B cell (primary cell): ENCODE results near the gene WDFY4. TPM values are rescaled to one million over a fixed set of nuclear protein-coding genes. Genes with fewer than 3 reads are reported as not detected.
A peak's percentile ranks its signal among the peaks of the same experiment; 100 is the strongest.

Experiments
- ATAC-seq: fragments of 200-7000 bp; cut with Tn5 transposase; one replicate; pipeline ENCODE4 v1.10.0; 2021; ENCODE audit warnings: low read depth, mild to moderate bottlenecking, moderate number of reproducible peaks, moderate library complexity
- CTCF ChIA-PET: fragments of 350-600 bp; sonication (Branson Sonifier 250); formaldehyde crosslinking; loops from one replicate; lab custom pipeline; 2021; ENCODE audit warnings: antibody characterized with exemption, inconsistent platforms; lab: Charles Lee
- POLR2A ChIA-PET: fragments of 350-600 bp; sonication (Branson Sonifier 250); formaldehyde crosslinking; loops from one replicate; lab custom pipeline; 2021; ENCODE audit warnings: antibody characterized with exemption; lab: Charles Lee
- DNase-seq: peaks from one replicate; pipeline ENCODE4 v3.0.0; 2013
- H2AFZ ChIP-seq: 2 replicates; pipeline ENCODE4 v1.6.1; 2012; ENCODE audit warnings: mild to moderate bottlenecking, low read depth, low read length; ENCODE audit not compliant: insufficient read depth, poor library complexity, severe bottlenecking
- H3K27ac ChIP-seq, 2 donors: 1 replicate in 1 of 2; 2 replicates in 1 of 2; pipeline ENCODE4 v1.5.1; 2012 to 2013; ENCODE audit warnings: low read length in 2 of 2, mild to moderate bottlenecking in 2 of 2, moderate library complexity in 1 of 2
- H3K27me3 ChIP-seq, 4 experiments: fragments of 200-600 bp in 1 of 4; sonication (generic) in 1 of 4; replicated peaks in 1 of 4; 1 replicate in 2 of 4; 2 replicates in 2 of 4; pipeline versions ENCODE4 v1.6.1 to v1.7.0; 2013 to 2016; ENCODE audit warnings: low read length in 3 of 4, mild to moderate bottlenecking in 2 of 4, mixed read lengths in 1 of 4, moderate library complexity in 1 of 4; ENCODE audit not compliant: insufficient read depth in 4 of 4, control insufficient read depth in 3 of 4; ENCODE audit errors: control extremely low read depth in 1 of 4
- H3K36me3 ChIP-seq, 2 experiments: replicated peaks in 1 of 2; 1 replicate in 1 of 2; 2 replicates in 1 of 2; pipeline versions ENCODE4 v1.6.1 to v1.7.1; 2013; ENCODE audit warnings: low read length in 1 of 2; ENCODE audit not compliant: insufficient read depth in 2 of 2, control insufficient read depth in 1 of 2; ENCODE audit errors: control extremely low read depth in 1 of 2, extremely low read depth in 1 of 2
- H3K4me1 ChIP-seq, 2 donors: fragments of 200-600 bp in 1 of 2; sonication (generic) in 1 of 2; 1 replicate in 1 of 2; 2 replicates in 1 of 2; pipeline versions ENCODE4 v1.5.1 to v1.6.1; 2013 to 2017; ENCODE audit warnings: low read length in 2 of 2; ENCODE audit not compliant: control insufficient read depth in 2 of 2, insufficient read depth in 2 of 2
- H3K4me2 ChIP-seq: replicated peaks from 2 replicates; pipeline ENCODE3; 2012; ENCODE audit warnings: mild to moderate bottlenecking, low read depth, low read length; ENCODE audit not compliant: poor library complexity, severe bottlenecking
- H3K4me3 ChIP-seq, 5 experiments: fragments of 200-600 bp in 1 of 5; sonication (generic) in 1 of 5; 1 replicate in 3 of 5; 2 replicates in 2 of 5; pipeline versions ENCODE4 v1.5.1 to v1.7.0; 2011 to 2016; ENCODE audit warnings: low read length in 4 of 5, mild to moderate bottlenecking in 4 of 5, low read depth in 2 of 5, control low read depth in 1 of 5, moderate library complexity in 1 of 5; ENCODE audit not compliant: insufficient read depth in 1 of 5; ENCODE audit errors: control extremely low read depth in 1 of 5, extremely low read depth in 1 of 5
- H3K79me2 ChIP-seq: fragments of 200-600 bp; sonication (generic); one replicate; pipeline ENCODE4 v1.6.0; 2016; ENCODE audit warnings: low read length; ENCODE audit not compliant: control insufficient read depth, insufficient read depth
- H3K9ac ChIP-seq: fragments of 200-600 bp; sonication (generic); 2 replicates; pipeline ENCODE4 v1.6.1; 2017; ENCODE audit warnings: mild to moderate bottlenecking, low read length, moderate library complexity
- H3K9me3 ChIP-seq, 3 donors: one replicate each; pipeline versions ENCODE4 v1.6.1 to v1.7.1; 2013; ENCODE audit warnings: low read length in 2 of 3; ENCODE audit not compliant: control insufficient read depth in 2 of 3, insufficient read depth in 1 of 3; ENCODE audit errors: control extremely low read depth in 1 of 3
- H4K20me1 ChIP-seq: 2 replicates; pipeline ENCODE4 v1.6.0; 2012; ENCODE audit warnings: mild to moderate bottlenecking, low read length; ENCODE audit not compliant: insufficient read depth, control insufficient read depth, poor library complexity, severe bottlenecking
- H3K27ac Mint-ChIP-seq: one replicate; pipeline ENCODE4 v1.8.0; 2021; ENCODE audit warnings: mixed read lengths
- H3K27me3 Mint-ChIP-seq: one replicate; pipeline ENCODE4 v1.8.0; 2021; ENCODE audit warnings: mixed read lengths
- H3K4me1 Mint-ChIP-seq: one replicate; pipeline ENCODE4 v1.8.0; 2021; ENCODE audit warnings: mixed read lengths
- H3K4me3 Mint-ChIP-seq: one replicate; pipeline ENCODE4 v1.8.0; 2021; ENCODE audit warnings: mixed read lengths
- H3K9me3 Mint-ChIP-seq: one replicate; pipeline ENCODE4 v1.8.0; 2022; ENCODE audit warnings: mixed read lengths; ENCODE audit not compliant: insufficient read depth
- CTCF ChIP-seq: fragments of 200-600 bp; IDR thresholded peaks from one replicate; pipeline ENCODE4 v1.8.0; 2022; ENCODE audit warnings: antibody characterized with exemption, mild to moderate bottlenecking
- EZH2 ChIP-seq: IDR thresholded peaks from 2 replicates; pipeline ENCODE4 v1.6.1; 2012; ENCODE audit warnings: borderline replicate concordance, low read depth, mild to moderate bottlenecking, moderate library complexity, low read length; ENCODE audit not compliant: insufficient read depth, poor library complexity, severe bottlenecking
- WGBS: methylation state at CpG from one replicate; pipeline ENCODE4 v1.1.5; 2013; ENCODE audit warnings: missing lambda C conversion rate; ENCODE audit not compliant: insufficient coverage; 5-methylcytosine and 5-hydroxymethylcytosine counted together
- intact Hi-C: fragments of 100-400 bp; cut with micrococcal nuclease; formaldehyde crosslinking; loops from one replicate; pipeline ENCODE4 v1.10.0; 2022
- polyA plus RNA-seq: library from polyadenylated mRNA; depleted of rRNA; stranded (reverse); fragments of >200 nt; gene quantifications from 2 replicates; pipeline ENCODE4 v1.2.3, GENCODE V29; 2012
- total RNA-seq, 2 donors: library from RNA; stranded (reverse); fragments of 120-200 nt in 1 of 2; gene quantifications; 1 replicate in 1 of 2; 2 replicates in 1 of 2; pipeline versions ENCODE4 v1.2.3 to v1.2.4, GENCODE V29; 2013 to 2022

The WDFY4 gene
- total and polyA plus RNA-seq, 2 donors (not counting 1 experiment from before 2014, with no cell fraction given), result 262 to 560 TPM

DNA sequence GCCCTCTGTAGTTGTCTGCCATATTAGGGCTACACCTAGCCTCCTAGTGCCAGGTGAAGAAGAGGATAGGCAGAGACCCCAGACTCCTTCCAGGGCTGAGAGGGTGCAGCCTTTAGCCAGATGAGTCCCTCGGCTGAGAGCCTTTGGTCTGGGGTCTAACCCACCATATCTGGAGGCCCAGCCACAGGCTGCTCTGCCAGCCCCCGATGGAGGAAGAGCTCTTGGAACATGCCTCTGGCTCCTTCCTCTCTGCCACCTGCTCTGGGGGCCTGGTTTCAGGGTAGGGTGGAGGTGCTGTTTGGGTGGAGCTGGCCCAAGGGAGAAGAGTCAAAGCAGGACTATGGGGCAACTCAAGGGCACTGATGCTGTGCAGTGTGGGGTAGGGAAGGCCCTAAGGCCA lies 253.6 kb downstream of the WDFY4 start:
- no CpG with 5 or more reads among the region's 2 CpGs for WGBS
- Histone ChIP-seq H3K79me2 (no peaks in the 10 kb centered on the region), H3K4me1 (no peaks in the 10 kb centered on the region), H3K4me3 (no peak overlapping the region), H2AFZ (no peak overlapping the region), H4K20me1 (peaks cover 28% of the 10 kb centered on the region), H3K27me3 (no peaks in the 10 kb centered on the region), H3K9me3 (no peaks in the 10 kb centered on the region), H3K9ac (no peak overlapping the region), H3K27ac (no peak overlapping the region), H3K36me3 (peaks cover 5 to 75% of the 10 kb centered on the region in 2 experiments), H3K4me2 (no peak overlapping the region)
- Mint-ChIP-seq H3K27ac (no peak overlapping the region), H3K4me1 (no peaks in the 10 kb centered on the region), H3K4me3 (no peak overlapping the region), H3K9me3 (no peaks in the 10 kb centered on the region), H3K27me3 (no peaks in the 10 kb centered on the region)
- intact Hi-C loops, result no loop called here
- TF ChIP-seq CTCF, result no peak
- TF ChIP-seq EZH2, result no peak
- ChIA-PET CTCF (no interaction called here), POLR2A (no interaction called here)
- ATAC-seq (no peak), DNase-seq (no peak)

DNA sequence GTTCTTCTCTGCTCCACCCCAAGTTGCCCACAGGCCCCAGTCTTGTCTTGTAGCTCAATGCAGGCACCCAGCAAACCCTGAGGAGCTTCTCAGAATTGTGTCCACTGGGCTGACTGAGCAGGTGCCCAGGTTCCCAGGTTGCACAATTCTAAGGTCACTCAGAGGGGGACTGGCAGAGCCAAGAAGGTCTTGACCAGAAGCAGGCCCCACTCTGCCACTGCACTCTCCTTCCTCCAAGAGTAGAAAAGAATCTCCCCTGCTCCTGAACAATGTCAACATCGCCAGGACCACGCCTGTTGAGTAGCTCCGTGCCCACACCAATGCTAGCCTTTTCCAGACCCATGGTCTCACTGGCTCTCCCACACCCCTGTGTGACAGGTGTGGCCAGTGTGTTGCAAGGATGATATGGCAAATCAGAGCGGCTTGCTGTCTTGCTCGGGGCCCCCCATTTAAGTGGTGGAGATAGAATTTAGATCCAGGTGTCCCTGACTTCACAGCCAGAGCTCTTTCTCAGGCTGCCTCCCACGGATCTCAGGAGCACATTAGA lies 254.4 kb downstream of the WDFY4 start:
- 95% methylated on average over 3 of the region's 6 CpGs for WGBS
- TF ChIP-seq EZH2, result no peak
- TF ChIP-seq CTCF, result no peak
- H3K4me1 Mint-ChIP-seq, result no peaks in the 10 kb centered on the region
- no peaks in the 10 kb centered on the region for H3K27me3 Mint-ChIP-seq
- ChIA-PET CTCF (no interaction called here), POLR2A (no interaction called here)
- H3K36me3 ChIP-seq, result peaks cover 4 to 75% of the 10 kb centered on the region in 2 experiments
- no peaks in the 10 kb centered on the region for H3K9me3 ChIP-seq
- H3K27ac Mint-ChIP-seq, result peak overlapping the region; percentile 35
- ATAC-seq, result no peak
- no peaks in the 10 kb centered on the region for H3K4me1 ChIP-seq
- H3K4me3 Mint-ChIP-seq, result no peak overlapping the region
- no peaks in the 10 kb centered on the region for H3K9me3 Mint-ChIP-seq
- H3K27me3 ChIP-seq, result no peaks in the 10 kb centered on the region
- intact Hi-C loops, result no loop called here
- no peak overlapping the region for H3K4me2 ChIP-seq
- H3K9ac ChIP-seq, result no peak overlapping the region
- no peak overlapping the region for H3K27ac ChIP-seq
- no peak overlapping the region for H2AFZ ChIP-seq
- H4K20me1 ChIP-seq, result peaks cover 21% of the 10 kb centered on the region
- H3K4me3 ChIP-seq, result no peak overlapping the region
- no peaks in the 10 kb centered on the region for H3K79me2 ChIP-seq
- no peak for DNase-seq
